Measurements from ENCODE around the gene RBMS3.

RBMS3 gene

DNA sequence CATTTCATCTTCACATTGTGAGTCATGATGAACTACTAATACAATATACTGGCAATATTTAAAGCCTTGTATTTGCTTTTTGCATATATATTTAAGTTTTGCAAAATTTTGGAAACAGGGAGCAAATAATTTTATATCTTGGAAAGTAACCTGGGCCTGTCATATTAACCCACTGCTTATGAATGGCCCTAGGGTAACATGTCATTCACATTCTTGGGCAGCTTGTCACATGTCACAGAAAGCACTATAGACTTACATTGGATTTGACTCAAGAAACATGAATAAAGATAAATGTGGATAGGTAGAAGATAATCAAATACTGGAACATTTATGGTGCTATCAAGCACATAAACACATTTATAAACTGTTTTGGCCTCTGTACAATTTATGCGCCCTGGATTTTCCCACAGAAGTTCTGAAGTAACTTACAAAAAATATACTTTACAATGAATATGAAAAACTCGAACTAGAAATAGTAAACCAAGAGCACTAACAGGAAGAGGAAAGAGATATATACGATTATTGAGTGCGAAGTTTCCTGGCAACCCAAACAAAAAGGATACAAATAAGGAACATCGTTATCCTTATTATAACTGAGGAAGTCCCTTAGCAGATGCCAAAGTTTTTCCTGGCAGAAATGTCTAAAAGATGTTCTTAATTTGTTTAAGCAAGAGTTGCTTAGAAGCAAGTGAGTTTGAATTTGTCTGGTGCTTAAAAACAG is 257.2 kb downstream of the RBMS3 start:
- DNase-seq: no peak

DNA sequence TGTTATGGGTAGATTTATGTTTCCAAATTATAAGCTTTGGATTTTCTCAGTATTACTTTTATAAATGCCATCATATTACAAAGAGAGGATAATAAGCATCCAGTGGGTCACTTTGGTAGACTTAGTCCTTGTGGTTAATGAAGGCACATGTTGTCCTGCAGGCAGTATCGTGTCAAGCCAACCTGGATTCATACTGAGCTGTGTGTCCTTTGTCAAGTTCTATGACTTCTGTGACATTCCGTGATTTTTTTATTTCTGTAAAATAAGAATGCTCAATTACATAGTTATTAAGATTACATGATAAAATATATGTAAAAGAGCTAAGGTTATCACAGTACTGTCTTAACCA is 257.7 kb downstream of the RBMS3 start:
- no peak for DNase-seq

- no peak for DNase-seq
Observed at GRCh38 chr3:29540544-29540943, 259.7 kb downstream of the RBMS3 start.

DNA sequence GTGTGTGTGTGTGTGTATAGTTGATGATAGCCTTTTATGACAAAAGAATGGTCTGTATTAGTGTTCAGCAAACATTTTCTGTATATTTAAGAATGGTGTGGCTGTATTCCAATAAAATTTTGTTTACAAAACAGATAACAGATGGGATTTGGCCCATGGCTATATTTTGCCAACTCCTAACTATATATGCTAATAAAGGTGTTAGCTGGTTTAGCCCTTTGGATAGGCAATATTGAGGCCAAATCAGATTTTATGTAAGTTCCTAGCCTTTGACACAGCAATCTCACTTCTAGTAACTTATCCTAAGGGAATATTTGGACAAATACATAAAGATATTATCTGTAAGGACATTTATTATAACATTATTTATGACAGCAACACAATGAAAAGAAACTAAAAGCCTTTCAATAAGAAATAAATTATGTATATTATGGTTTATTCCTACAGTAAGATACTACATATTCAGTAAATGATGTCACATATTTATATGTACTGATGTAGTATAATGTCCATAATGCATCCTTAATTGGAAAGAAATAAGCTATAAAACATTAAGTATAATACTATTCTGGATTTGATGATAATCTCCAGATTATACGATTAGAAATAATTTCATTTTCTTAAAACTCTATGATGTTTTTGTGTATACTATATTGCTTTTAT is 264.0 kb downstream of the RBMS3 start:
- no peak for DNase-seq

- no peak for DNase-seq
Observed at GRCh38 chr3:29545615-29546014, 264.7 kb downstream of the RBMS3 start.

- DNase-seq: no peak
Observed at GRCh38 chr3:29552051-29552450, 271.2 kb downstream of the RBMS3 start.

GRCh38 chr3:29554566-29554965 is 273.7 kb downstream of the RBMS3 start:
- DNase-seq: no peak

- no peak for DNase-seq
Observed at GRCh38 chr3:29555590-29555989, 274.7 kb downstream of the RBMS3 start.

GRCh38 chr3:29557186-29557585 is 276.3 kb downstream of the RBMS3 start:
- no peak for DNase-seq

DNA sequence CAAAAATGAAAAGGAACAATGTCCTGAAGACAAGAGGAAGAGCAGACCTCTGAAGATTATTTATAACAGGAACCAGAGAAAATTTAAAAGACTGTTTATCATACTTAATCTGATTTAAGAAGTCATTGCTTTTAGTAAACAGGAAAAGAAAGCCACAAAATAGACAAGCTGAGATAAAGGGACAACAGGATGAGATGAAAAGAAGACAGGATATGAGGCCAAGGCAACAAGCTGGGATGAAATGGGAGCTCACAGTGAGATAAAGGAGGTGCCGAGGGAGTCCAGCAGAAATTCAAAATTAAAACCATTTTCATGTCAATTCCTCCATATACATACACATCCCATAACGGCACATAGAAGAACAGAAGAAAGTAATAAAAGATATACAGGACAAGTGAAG is 277.0 kb downstream of the RBMS3 start:
- no peak for DNase-seq

GRCh38 chr3:29559741-29560465 is 279.0 kb downstream of the RBMS3 start:
- DNase-seq: no peak

DNA sequence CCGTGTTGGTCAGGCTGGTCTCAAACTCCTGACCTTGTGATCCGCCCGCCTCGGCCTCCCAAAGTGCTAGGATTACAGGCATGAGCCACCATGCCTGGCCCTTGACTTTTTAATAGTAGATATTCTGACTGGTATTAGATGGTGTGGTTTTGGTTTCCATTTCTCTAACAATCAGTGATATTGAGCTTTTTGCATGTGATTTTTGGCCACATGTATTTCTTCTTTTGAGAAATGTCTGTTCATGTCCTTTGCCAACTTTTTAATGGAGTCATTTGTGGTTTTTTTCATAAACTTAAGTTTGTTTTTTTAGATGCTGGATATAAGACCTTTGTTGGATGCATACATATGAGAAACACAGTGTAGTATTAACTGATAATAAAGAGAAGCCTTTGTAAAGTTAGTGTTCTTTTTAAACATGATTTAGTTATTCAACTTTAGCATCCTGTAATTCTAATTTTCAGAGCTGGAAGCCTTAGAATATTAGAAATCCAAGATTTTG is 280.8 kb downstream of the RBMS3 start:
- DNase-seq: no peak

- no peak for DNase-seq
Observed at GRCh38 chr3:29565236-29565635, 284.4 kb downstream of the RBMS3 start.

DNA sequence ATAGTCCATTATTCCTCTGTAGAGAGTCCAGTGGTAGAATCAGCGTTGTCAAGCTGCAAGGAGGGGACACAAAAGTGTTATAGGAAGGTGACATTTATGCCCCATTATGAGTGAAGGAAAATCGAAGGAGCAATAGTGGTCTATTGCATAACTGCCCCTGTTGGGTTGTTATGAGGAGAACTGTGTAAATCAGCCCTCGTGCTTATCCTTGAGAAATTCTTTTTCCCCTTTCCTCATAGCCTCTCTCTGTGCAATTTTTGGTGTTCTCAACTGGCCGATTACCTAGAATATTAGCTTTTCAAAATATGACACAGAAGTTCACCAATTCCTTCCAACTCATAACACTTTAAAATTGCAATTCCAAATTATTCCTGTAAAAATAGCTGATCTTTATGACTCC is 286.6 kb downstream of the RBMS3 start:
- DNase-seq: no peak

DNA sequence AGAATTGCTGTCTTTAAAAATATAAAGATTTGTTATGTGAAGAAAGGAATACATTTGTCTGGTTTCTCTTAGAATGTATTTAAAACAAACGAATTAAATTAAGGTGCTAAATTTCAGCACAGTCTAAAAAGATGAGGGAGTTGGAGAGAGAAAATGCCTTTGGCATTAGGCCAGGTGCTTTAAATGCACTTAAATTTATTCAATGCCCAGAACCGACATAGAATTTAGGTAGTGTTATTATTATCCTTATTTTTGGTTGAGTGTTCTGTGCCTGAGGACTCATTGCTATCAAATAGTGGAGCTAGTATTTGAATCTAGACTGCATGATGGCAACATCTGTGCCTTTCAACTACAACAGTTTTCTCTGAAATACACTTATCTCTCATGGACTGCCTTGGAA is 287.5 kb downstream of the RBMS3 start:
- no peak for DNase-seq

DNA sequence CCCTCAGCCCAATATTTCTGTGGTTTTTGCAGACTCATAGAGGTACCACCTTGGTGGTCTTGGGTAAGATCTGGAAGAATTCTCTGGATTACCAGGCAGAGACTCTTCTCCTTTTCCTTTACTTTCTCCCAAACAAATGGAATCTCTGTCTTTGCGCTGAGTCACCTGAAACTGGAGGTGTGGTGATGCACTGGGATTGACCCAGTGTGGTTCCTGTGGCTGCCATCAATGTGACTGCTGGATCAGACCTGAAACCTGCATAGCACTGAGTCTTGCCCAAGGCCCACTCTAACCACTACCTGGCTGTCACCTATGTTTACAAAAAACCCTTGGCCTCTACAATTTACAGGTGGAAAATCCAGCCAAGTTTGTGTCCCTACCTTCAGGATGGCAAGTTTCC is 295.3 kb downstream of the RBMS3 start:
- DNase-seq: no peak

- DNase-seq: no peak
Observed at GRCh38 chr3:29576675-29577074, 295.8 kb downstream of the RBMS3 start.

- no peak for DNase-seq
Observed at GRCh38 chr3:29577250-29577649, 296.4 kb downstream of the RBMS3 start.

- DNase-seq: no peak
Observed at GRCh38 chr3:29581311-29581710, 300.4 kb downstream of the RBMS3 start.

DNA sequence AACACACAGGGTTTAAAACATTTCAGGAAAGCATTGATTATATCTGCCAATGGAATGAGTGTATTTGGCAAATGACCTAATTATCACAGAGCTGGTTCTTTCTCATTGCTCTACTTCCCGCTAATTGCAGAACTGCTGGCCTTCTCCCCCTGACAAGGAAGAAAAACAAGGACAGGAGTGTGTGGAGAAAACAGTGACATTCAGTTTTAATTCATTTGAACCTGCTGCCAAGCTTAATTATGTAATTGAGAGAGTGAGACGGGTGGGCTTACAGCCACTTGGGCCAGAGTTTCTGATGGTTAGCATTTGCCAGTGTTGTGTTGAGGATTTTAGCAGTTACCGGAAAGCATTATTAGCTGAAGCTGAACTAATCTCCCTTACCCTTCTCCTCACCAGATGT is 301.4 kb downstream of the RBMS3 start:
- no peak for DNase-seq

DNA sequence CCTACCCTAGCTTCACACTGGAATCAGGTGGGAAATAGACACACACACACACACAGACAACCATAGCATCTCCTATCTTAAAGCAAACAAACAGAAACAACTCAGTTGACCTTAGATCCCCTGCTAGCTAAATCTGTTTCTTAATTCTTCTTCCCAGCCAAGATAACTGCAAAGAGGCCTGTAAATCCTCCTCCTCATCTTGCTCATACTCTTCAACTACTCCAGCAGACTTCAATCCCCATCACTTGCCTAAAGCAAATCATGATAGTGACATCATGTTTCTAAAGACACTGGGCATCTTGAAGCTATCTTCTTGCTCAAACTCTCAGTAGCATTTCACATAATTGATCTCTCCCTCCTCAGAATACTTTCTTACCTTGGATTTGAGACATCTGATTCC is 303.0 kb downstream of the RBMS3 start:
- no peak for DNase-seq

DNA sequence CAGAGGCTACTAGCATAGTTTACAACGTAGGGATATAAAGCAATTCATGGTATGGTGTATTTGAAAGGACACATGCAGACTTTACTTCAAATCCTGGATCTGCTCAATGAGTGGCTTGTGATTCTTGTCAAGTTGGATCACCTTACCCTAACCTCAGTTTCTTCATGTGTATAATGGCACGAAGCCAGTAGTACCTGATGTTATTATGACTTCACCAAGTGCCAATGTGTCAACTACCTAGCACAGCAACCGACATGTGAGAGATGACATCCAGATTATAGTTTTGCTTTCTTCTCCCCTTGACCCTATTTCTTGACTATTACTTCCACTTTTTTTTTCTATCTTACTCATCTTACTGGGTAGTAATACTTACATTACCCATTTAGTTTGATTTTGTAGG is 304.5 kb downstream of the RBMS3 start:
- no peak for DNase-seq

DNA sequence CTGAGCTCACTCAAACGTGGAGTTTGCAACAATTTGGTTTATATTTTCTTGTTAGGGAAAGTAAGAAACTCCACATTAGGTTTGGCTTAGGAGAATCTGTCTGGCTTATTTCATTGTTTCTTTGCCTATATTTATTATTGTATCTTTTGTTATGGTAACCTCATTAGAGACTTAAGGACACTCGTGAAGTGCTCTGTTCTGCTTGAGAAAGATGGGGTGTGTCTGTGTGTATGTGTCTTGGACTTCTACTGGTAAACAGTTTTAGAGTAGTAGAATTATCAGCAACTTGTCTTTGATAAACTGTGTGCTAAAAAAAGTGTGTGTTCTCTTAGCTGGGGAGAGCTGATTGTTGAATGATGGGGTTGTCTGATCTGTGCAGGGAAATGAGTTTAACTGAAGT is 306.5 kb downstream of the RBMS3 start:
- DNase-seq: no peak

DNA sequence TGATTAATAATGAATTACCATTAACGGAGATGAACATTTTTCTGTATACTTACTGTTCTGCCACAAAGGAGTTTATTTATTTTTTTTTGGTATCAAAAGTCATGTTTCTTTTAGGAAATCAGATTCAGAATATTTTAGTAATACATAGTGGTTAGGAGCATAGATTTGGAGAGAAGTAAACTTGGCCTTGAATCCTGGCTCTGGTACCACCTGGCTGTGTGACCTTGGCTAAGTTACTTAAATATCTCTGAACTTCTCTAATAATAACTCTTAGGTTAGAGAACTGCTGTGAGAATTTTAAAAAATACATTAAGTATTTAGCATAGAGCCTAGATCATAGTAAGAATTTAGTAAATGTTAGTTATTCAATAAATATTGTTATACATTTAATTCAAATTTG is 309.1 kb downstream of the RBMS3 start:
- DNase-seq: no peak

Data from SIG-M5 (cell line).